HG03064 (cell line): Measurements from ENCODE around the gene FLOT2.
"Not testable (repeated sequence)": the region's sequence is repeated elsewhere in the genome, so short reads cannot be mapped to it uniquely, and the experiment has no call there.

Source experiments
- ATAC-seq: cut with Tn5 transposase; IDR thresholded peaks from one replicate; pipeline ENCODE4 v1.9.1; 2021; ENCODE audit warnings: low read depth; ENCODE audit not compliant: unreplicated experiment

The FLOT2 gene

GRCh38 chr17:28896884-28897768, at the start of gene FLOT2:
FLOT2 (minus strand) TSS chr17:28897733; CDS start chr17:28897574, 159 bp downstream.
- ATAC-seq, result no peak

- ATAC-seq, result no peak
These were observed 48.7 kb upstream of the FLOT2 start for GRCh38 chr17:28946239-28946638.

- no peak for ATAC-seq
These were observed 47.6 kb upstream of the FLOT2 start for GRCh38 chr17:28944862-28945741.

GRCh38 chr17:28944343-28944742, 46.8 kb upstream of the FLOT2 start:
- no peak for ATAC-seq

GRCh38 chr17:28942925-28943324, 45.4 kb upstream of the FLOT2 start:
- no peak for ATAC-seq

GRCh38 chr17:28941251-28941650, 43.7 kb upstream of the FLOT2 start:
- ATAC-seq, result no peak

- no peak for ATAC-seq
These were observed 43.1 kb upstream of the FLOT2 start for GRCh38 chr17:28940675-28941074.

- ATAC-seq, result no peak
These were observed 42.6 kb upstream of the FLOT2 start for GRCh38 chr17:28940142-28940541.

GRCh38 chr17:28938552-28938951, 41.0 kb upstream of the FLOT2 start:
- no peak for ATAC-seq

GRCh38 chr17:28937044-28937729, 39.7 kb upstream of the FLOT2 start:
- no peak for ATAC-seq

- no peak for ATAC-seq
These were observed 38.4 kb upstream of the FLOT2 start for GRCh38 chr17:28935744-28936460.

GRCh38 chr17:28934508-28934907, 37.0 kb upstream of the FLOT2 start:
- ATAC-seq, result not testable (repeated sequence)

- no peak for ATAC-seq
These were observed 32.3 kb upstream of the FLOT2 start for GRCh38 chr17:28929787-28930186.

GRCh38 chr17:28928061-28928460, 30.5 kb upstream of the FLOT2 start:
- no peak for ATAC-seq

GRCh38 chr17:28926786-28927185, 29.3 kb upstream of the FLOT2 start:
- ATAC-seq, result no peak

GRCh38 chr17:28926366-28926765, 28.8 kb upstream of the FLOT2 start:
- ATAC-seq, result no peak

GRCh38 chr17:28925912-28926365, 28.4 kb upstream of the FLOT2 start:
- no peak for ATAC-seq

GRCh38 chr17:28920201-28920600, 22.7 kb upstream of the FLOT2 start:
- no peak for ATAC-seq

- no peak for ATAC-seq
These were observed 20.8 kb upstream of the FLOT2 start for GRCh38 chr17:28918295-28918694.

- ATAC-seq, result no peak
These were observed 19.9 kb upstream of the FLOT2 start for GRCh38 chr17:28917465-28917864.
